T-helper 2 cell (primary cell): ENCODE data around the gene MYMX.
"Not testable (repeated sequence)": the region's sequence is repeated elsewhere in the genome, so short reads cannot be mapped to it uniquely, and the experiment has no call there.

Source experiments
- DNase-seq, 5 experiments: peaks; one replicate each; pipeline versions ENCODE4 v3.0.0 to v3.0.0-alpha.2; 2012 to 2022

MYMX gene

DNA sequence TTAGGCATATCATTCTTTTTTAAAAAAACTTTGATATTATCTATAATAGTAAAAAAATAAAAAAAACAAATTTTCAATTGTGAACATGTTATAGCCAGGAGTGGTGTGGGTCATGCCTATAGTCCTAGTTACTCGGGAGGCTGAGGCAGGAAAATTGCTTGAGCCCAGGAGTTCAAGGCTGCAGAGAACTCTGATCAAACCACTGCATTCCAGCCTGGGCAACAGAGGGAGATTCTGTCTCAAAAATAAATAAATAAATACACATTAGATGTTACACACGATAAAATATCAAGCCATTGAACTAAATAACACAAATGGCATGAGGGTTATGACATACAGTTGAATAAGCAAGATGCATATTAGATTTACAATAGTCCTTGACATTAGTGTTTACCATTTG is 27.9 kb upstream of the MYMX start:
- DNase-seq: no peak

DNA sequence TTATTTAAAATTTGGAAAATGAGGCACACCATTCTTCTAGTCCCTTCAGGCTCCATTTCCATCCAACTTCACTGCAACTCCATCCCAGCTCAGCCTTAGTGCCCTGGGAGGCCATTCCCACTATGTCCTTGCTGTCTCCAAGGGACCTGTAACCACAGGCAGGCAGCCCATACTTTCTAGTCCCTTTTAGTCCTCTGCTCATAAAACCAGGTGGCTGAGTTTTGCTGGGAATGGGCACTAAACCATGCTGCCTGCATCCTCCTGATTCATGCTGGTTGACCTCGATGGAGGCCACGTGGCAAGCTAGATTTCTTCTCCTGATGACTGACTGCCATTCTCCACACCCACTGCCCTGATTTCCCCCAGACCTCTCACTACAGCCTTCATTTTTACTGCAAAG is 27.5 kb upstream of the MYMX start:
- no peak for DNase-seq

DNA sequence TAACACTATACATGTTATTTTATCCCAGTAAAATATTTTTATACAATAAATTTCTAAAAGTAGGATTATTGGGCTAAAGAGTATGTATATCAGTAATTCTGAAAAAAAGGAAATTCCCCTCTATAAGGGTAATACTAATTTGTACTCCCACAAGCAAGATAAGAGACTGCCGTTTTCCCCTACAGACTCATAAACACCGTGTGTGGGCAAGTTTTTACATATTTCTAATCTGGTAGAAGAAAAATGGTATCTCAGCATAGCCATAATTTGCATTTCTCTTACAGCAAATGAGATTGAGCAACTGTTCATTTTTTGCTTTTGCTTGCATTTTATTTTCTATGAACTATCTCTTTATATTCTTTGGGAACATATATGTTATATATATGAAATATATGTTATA is 26.0 kb upstream of the MYMX start:
- peak in 1 of 5 experiments; percentile 58 for DNase-seq

DNA sequence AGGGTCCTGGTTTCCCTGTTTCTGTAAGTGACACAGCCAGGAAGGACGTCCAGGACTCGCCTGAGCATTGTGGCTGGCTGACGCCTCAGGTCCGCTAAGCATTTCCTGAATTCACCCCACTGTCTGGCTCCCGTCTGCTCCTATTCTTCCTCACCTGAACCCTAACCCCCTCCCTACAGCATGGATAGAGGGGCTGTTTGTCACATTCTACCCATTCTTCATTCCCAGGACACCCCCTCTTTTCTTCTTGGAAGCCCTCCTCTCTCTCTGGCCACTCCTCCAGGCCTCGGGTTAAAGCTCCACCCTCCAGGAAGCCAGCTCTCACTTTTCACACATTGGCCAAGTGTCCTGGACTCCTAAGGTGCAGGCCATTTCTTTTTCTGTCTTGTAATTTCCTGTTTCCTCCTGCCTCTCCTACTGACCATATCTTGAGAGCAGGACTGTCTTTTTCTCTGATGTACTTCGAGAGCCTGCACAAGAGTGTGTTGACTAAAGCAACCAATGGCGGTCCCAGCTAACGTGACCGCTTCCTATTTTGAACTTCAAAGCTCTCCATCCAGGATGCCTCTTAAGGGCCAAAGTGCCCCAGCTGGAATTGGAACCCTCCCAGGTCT is 24.2 kb upstream of the MYMX start:
- DNase-seq: no peak

DNA sequence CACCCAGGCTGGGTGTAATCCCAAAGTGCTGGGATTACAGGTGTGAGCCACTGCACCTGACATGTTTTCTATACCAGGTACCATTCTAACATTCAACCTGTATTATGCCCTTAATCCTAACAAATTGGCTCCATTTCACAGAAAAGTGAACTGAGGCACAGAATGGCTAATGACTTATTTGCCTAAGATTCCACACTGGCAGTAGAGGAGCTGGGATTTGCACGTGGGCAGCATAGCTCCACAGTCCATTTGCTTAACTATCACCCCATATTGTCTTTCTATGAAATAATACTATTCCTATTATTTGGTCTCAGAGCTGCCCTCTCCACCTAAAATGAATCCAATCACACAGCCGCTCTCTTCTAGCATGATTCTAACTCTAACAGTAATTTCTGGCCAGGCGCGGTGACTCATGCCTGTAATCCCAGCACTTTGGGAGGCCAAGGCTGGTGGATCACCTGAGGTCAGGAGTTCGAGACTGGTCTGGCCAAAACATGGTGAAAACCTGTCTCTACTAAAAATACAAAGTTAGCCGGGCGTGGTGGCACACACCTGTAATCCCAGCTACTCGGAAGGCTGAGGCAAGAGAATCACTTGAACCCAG is 23.3 kb upstream of the MYMX start:
- DNase-seq: no peak

DNA sequence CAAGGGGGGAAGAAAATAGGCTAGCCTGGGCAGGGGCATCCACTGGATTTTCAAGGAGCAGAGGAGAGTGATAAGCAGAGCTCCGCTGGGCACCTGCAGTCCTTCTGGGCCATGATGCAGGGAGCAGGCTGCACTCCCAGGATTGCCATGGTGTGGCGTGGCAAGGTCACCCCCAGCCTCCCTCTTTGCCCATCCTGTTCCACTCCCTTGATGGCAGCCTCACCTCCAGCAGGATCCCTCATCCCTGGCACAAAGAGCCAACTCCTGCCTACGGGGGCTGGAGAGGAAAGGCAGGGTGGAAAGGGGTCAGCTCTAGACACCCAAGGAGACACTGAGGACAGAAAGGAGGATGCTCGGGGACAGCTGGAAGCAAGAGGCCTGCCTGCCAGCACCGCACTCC is 22.4 kb upstream of the MYMX start:
- no peak for DNase-seq

DNA sequence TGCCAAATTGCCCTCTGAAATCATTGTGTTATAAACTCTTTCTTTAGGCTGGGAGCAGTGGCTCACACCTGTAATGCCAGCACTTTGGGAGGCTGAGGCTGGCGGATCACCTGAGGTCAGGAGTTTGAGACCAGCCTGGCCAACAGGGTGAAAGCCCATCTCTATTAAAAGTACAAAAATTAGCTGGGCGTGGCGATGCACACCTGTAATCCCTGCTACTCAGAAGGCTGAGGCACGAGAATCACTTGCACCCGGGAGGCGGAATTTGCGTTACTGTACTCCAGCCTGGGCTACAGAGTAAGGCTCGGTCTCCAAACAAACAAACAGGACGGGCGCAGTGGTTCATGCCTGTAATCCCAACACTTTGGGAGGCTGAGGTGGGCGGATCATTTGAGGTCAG is 20.4 kb upstream of the MYMX start:
- not testable (repeated sequence) for DNase-seq

DNA sequence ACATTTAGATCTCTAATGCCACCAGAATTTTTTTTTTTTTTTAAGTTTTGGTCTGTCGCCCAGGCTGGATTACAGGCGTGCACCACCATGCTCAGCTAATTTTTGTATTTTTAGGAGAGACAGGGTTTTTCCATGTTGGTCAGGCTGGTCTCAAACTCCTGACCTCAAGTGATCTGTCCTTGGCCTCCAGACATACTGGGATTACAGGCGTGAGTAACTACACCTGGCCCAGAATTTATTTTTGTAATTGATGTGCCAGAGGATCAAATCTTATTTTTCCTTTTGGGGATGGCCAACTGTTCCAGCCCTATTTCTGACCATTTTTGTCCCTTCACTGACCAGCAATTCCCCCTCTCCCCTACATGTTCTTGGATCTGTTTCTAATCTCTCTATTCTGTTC is 18.0 kb upstream of the MYMX start:
- DNase-seq: no peak

DNA sequence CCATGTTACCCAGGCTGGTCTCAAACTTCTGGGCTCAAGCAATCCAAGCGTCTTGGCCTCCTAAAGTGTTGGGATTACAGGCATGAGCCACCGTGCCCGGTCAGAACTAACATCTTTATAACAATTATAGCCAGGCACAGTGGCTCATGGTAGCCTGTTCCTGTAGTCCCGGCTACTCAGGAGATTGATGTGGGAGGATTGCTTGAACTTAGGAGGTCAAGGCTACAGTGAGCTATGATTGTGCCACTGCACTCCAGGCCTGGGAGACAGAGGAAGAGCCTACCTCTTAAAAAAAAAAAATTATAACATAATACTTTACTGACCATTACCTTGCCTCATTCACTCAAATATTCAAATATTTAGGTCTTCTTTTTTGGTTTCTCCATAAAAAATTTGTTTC is 16.8 kb upstream of the MYMX start:
- no peak for DNase-seq

DNA sequence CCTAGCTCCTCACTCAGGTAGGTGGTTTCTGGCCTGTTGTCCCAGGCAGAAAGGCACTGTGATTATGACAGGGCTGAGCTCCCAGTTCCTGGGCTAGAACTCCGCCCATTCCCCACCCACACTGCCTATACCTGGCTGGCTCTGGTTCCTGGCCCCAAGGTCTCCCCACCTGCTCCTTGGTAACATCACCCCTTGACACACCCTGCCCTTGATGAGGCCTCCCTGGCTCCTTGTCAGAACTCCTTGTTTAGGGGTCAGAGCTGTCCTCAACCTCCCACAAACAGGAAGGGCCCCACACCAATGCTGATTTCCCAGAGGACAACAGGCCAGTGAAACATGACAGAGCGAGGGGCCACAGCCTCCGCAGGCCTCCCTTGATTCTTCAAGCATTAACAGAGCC is 15.5 kb upstream of the MYMX start:
- DNase-seq: no peak

DNA sequence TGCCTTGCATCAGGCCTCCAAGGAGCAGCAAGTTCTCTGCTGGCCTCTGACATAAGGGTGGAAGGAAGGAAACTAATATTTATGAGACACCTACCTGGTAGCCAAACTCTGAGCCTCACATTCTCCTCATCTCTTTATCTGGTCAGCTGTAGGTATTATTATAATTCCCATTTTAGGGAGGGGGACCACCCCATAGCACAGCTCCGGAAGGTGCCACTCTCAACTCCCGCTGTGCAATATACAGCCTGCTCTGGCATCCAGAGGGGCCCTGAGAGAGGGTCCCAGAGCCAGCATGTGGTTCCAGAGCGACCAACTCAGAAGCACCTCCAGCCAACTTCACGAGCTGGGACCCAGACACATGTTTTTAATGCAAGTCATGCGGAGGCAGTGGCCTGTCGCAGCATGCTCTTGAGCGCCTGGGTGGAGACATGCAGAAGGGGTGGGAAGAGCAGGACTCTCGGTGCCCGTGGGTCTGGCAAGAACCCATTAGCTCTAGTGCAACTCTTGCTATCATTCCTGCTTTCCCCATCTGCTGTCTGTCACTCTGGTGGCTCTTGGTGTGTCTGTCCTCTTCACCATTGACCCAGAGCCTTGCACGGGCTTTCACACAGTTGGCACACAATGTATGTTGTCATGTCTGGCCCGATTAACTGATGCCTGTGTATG is 15.0 kb upstream of the MYMX start:
- DNase-seq: no peak

DNA sequence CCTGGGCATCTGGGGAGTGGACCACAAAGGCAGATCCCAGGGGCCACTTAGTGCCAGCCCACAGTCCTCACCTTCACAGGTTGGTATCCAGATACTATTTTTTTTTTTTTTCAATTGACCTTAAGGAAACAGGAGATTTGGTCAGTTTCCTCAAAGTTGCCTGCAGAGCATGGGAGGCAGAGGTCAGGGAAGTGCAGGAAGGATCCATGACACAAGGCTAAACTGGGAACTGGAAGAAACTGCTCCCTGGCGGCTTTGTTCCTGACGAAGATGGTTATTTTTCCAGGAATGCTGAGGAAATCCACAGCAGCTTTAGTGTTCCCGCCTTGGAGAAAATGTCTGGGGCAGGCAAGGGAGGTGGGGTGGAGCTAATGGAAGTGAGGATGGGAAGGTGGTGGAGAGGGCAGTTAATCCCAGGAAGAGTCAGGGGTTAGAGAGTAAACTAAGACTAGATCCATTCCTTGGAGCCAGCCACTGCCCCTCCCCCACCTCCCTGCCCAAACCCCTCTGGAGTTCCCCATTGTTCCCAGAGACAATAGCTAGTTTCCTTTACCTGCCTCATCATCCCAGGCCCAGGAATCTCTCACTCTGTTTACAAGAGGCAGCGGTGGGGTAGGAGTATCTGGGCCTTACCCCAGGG is 14.3 kb upstream of the MYMX start:
- no peak for DNase-seq

DNA sequence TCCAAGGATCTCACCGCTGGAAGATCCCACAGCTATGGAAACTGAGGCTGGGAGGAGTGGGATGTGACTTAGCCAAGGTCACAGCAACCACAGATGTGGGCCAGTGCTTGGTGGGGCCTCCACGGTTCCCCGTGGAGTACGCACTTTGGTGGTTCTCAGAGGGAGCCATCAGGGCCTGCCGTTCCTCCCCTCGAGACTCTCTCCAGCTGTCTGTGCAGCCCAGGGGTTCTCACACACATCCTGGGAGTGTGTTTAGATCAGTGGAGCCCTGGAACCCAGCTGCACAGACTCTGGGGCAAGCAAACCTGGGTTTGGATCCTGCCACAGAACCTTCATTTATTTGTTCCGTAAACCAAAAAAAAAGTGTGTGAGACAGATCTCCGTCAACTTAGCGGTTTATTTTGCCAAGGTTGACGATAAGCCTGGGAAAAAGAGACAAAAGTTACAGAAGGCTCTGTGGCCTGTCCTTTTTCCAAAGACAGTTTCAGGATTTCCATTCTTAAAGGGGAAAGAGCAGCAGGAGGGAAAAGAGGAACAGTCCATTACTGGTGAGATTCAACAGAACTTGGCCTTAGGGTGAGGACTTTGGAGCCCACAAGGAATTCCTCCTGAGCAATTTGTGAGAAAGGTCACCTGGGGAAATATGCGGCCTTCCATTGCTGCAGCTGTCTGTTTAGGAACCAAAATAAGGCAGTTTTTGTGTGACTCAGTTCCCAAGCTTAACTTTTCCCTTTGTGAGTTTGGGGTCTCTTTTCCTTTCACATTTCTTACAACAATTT is 13.6 kb upstream of the MYMX start:
- DNase-seq: no peak

DNA sequence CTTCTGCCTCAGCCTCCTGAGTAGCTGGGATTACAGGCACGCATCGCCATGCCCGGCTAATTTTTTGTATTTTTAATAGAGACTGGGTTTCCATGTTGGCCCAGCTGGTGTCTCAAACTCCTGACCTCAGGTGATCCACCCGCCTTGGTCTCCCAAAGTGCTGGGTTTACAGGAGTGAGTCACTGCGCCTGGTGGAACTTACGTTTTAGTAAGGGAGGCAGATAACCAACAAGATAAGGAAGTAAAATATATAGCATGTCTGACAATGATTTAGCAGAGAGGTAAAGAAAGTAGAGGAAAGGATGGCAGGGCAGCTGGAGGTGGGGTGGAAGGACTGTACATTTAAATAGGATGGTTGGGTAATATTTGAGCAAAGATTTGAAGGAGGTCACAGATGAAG is 12.8 kb upstream of the MYMX start:
- DNase-seq: no peak

DNA sequence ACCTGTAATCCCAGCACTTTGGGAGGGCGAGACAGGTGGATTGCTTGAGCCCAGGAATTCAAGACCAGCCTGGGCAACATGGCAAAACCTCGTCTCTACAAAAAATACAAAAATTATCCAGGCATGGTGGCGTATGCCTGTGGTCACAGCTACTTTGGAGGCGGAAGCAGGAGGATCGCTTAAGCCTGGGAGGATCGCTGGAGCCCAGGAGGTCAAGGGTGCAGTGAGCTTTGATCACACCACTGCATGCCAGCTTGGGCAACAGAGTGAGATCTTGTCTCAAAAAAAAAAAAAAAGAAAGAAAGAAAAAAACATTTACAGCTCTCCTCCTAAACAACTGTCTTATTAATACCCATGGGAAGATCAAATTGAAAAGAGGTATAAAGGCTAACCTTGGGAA is 8.8 kb upstream of the MYMX start:
- DNase-seq: no peak

DNA sequence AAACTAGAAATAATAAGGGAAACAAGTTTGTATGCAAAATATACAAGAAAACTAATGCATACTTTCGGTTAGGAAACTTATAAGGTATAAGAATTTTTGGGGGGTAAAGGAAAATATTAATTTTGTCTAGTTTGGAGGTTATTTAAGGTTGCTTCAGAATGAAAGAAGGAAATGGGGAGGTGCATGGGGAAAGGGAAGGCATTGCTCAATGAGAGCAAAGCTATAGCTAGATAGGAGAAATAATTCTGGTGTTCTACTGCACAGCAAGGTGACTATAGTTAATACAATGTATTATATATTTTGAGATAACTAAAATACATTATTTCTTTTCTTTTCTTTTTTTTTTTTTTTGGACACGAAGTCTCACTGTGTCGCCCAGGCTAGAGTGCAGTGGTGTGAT is 5.4 kb upstream of the MYMX start:
- DNase-seq: no peak

DNA sequence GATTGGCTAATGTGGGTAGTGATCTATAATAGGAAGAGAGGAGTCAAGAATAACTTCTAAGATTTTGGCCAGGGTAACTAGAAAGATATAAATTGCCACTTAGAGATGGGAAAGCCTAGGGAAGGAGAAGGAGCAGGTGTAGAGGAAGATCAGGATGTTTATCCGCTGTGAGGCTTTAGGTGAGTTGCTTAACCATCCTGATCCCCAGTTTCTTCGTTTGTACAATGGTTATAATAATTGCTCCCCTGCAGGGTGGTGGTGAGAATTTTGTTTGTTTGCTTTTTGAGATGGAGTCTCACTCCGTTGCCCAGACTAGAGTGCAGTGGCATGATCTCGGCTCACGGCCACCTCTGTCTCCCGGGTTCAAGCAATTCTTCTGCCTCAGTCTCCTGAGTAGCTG is 2.4 kb upstream of the MYMX start:
- DNase-seq: no peak

DNA sequence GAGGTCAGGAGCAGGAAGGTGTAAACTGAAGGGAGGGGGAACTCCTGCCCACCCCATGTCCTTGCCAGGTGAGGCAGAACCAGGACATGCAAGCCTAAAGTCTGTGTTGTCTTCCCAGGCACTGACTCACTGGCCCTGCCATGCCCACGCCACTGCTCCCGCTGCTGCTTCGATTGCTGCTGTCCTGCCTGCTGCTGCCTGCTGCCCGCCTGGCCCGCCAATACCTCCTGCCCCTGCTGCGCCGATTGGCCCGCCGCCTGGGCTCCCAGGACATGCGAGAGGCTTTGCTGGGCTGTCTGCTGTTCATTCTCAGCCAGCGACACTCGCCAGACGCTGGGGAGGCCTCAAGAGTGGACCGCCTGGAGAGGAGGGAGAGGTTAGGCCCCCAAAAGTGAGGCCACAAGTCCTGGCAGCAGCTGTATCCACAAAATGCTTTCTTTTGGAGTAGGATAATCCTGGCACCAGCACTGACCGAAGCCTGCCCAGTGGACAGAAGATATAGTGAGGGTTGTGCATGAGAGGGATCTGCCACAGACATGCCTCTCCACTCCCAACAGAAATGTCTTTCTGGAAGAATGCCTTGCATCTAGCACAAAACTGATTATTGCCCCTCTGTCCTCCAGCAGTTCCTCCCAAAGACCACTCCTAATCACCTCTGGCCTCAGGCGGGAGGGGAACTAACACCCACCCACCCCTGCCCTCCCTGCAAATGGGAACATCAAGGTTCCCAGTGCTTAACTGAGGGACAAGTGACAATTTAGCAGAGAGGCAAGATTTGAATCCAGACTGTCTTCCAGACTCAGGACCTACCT is 812 bp downstream of the MYMX start:
- no peak for DNase-seq

DNA sequence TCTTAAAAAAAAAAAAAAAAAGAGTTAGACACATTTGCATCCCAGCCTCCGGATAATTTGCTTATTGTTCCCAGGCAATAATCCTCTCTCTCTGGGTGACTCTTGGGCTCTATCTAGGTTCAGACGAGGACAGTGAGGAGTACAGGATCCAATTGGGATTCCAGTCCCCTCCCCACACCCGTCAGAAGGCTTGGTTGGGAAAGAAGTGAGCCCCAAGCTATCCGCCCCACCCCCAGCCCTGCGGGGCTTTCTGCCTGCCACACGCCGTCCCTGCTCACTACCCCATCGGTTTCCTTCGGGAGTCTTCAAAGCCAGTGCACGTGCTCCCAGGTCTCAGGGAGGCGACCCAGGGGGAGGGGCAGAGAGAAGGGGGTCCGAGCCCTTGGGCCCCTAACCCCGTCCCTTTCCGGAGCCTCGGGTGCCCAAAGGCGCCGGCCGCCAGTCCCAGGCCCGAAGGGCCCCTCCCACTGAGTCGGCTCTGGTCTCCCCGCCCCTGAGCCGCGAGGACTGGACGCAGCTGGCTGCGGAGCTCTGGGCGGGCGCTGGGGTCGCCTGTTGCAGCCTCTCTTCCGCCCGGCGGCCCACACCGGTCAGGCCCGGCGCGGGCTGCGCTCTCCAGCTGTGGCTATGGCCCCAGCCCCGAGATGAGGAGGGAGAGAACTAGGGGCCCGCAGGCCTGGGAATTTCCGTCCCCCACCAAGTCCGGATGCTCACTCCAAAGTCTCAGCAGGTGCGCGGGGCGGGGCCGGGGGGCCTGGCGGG is 2.5 kb downstream of the MYMX start:
- DNase-seq: no peak

DNA sequence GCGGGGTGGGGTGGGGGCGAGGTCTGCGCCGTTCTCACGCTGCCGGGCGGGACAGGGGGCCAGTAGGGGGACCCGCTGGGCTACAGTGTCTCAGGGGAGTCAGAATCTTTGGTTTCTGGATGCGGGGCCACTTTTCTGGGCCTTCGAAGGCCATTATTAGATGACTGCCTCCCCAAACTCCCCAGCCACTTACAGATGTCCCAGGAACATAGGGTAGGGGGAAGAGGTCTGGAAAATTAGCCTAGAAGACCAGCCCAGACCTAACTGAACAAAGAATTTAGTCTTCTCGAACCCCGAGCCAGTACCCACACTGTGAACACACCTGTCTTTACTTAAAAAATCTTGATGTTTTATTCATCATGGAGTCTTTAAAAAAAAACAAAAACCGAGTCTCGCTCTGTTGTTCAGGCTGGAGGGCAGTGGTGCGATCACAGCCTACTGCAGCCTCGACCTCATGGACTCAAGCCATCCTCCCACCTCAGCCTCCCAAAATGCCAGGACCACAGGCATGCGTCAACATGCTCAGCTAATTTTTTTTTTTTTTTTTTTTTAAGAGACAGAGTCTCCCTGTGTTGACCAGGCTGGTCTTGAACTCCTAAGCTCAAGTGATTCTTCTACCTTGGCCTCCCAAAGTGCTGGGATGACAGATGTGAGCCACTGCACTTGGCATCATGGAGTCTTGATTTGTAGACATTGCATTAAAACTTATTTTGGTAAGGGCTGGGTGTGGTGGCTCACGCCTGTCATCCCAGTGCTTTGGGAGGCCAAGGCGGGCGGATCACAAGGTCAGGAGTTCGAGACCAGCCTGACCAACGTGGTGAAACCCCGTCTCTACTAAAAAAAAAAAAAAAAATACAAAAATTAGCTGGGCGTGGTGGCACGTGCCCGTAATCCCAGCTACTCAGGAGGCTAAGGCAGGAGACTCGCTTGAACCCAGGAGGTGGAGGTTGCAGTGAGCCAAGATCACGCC is 3.4 kb downstream of the MYMX start:
- no peak for DNase-seq
